Measurements from ENCODE around the gene HNRNPH3. TPM values are rescaled to one million over a fixed set of nuclear protein-coding genes. Genes with fewer than 3 reads are reported as not detected.

HNRNPH3 gene
- total RNA-seq, 4 donors from 2014 or later: 30.6 to 63.4 (median 56.3) TPM

GRCh38 chr10:68362590-68362989, 30.7 kb downstream of the HNRNPH3 start:
- no peaks in the 10 kb centered on the region for H3K4me1 ChIP-seq
- H3K27ac ChIP-seq: no peak overlapping the region
- TF ChIP-seq EP300 (IDR thresholded peaks at IDR 0.05): no peak
- H3K36me3 ChIP-seq: peaks cover 0 to 87% of the 10 kb centered on the region in 2 donors
- WGBS, 2 donors (ENCODE audit: low coverage in 1 of 2): 82 to 92% methylated on average over 3 of the region's 3 CpGs
- ATAC-seq: no peak
- no peaks in the 10 kb centered on the region for H3K9me3 ChIP-seq
- H3K27me3 ChIP-seq: no peaks in the 10 kb centered on the region
- no peak overlapping the region for H3K4me3 ChIP-seq

DNA sequence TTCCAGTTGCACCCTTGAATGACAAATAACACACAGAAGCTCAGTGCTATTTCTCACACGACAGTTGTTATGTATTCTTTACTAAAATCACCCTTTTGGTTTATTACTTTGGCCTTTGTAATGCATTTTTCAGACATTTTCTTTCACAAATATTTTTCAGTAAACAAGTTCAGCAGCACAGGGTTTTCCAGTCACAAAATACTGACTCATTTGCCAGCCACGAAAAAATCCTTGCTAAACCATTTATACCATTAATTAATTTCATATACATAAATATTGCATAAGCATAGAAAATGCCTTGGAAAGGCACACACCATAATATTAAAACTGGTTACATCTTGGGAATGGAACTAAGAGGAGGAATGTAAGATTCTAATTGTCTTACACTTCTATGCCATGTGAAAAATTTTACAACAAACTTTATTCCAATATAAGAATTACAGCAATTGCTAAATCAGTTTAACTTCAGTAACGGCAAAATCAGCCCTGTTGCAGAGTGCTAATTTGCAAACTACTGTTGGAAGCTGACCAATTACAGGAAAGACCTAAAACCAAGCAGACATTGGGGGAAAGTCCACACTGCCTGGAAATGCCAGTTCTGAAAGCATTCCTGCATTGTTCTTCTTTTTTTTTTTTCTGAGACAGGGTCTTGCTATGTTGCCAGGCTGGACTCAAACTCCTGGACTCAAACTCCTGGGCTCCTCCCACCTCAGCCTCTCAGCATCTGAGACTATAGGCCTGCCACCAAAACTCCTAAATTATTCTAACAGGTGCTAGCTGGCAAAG, 32.4 kb downstream of the HNRNPH3 start:
- Histone ChIP-seq H3K27ac (no peak overlapping the region), H3K27me3 (no peaks in the 10 kb centered on the region), H3K36me3 (peaks cover 0 to 88% of the 10 kb centered on the region in 2 donors), H3K9me3 (no peaks in the 10 kb centered on the region), H3K4me1 (no peaks in the 10 kb centered on the region), H3K4me3 (no peak overlapping the region)
- TF ChIP-seq POLR2A (IDR thresholded peaks at IDR 0.05) (no peak), POLR2AphosphoS5 (IDR thresholded peaks at IDR 0.05) (no peak), EP300 (IDR thresholded peaks at IDR 0.05) (no peak), CTCF (IDR thresholded peaks at IDR 0.05) (no peak)
- ATAC-seq: no peak
- WGBS, 2 donors (ENCODE audit: low coverage in 1 of 2): 72 to 74% methylated on average over 3 of the region's 3 CpGs

GRCh38 chr10:68365611-68366010, 33.7 kb downstream of the HNRNPH3 start:
- ATAC-seq: no peak
- H3K27ac ChIP-seq: no peak overlapping the region
- H3K4me1 ChIP-seq: no peaks in the 10 kb centered on the region
- no peak for TF ChIP-seq EP300 (IDR thresholded peaks at IDR 0.05)
- no peak for TF ChIP-seq POLR2A (IDR thresholded peaks at IDR 0.05)
- no peak for TF ChIP-seq POLR2AphosphoS5 (IDR thresholded peaks at IDR 0.05)
- no peak for TF ChIP-seq CTCF (IDR thresholded peaks at IDR 0.05)
- peaks cover 0 to 90% of the 10 kb centered on the region in 2 donors for H3K36me3 ChIP-seq
- H3K27me3 ChIP-seq: no peaks in the 10 kb centered on the region
- 66 to 73% methylated on average over 2 of the region's 2 CpGs for whole genome bisulfite sequencing, 2 donors (ENCODE audit: low coverage in 1 of 2)
- no peaks in the 10 kb centered on the region for H3K9me3 ChIP-seq
- no peak overlapping the region for H3K4me3 ChIP-seq

GRCh38 chr10:68366600-68366999, 34.7 kb downstream of the HNRNPH3 start:
- ATAC-seq: no peak
- 92 to 98% methylated on average over 5 of the region's 5 CpGs for WGBS, 2 donors (ENCODE audit: low coverage in 1 of 2)
- no peak overlapping the region for H3K27ac ChIP-seq
- H3K4me1 ChIP-seq: no peaks in the 10 kb centered on the region
- no peaks in the 10 kb centered on the region for H3K27me3 ChIP-seq
- H3K4me3 ChIP-seq: no peak overlapping the region
- peaks cover 0 to 90% of the 10 kb centered on the region in 2 donors for H3K36me3 ChIP-seq
- peaks cover 0 to 6% (median 0%) of the 10 kb centered on the region in 3 donors for H3K9me3 ChIP-seq
- TF ChIP-seq CTCF (IDR thresholded peaks at IDR 0.05) (no peak), EP300 (IDR thresholded peaks at IDR 0.05) (no peak), POLR2AphosphoS5 (IDR thresholded peaks at IDR 0.05) (no peak), POLR2A (IDR thresholded peaks at IDR 0.05) (no peak)

GRCh38 chr10:68367121-68367520, 35.3 kb downstream of the HNRNPH3 start:
- Histone ChIP-seq H3K27ac (no peak overlapping the region), H3K36me3 (peaks cover 0 to 90% of the 10 kb centered on the region in 2 donors), H3K9me3 (peaks cover 0 to 11% (median 0%) of the 10 kb centered on the region in 3 donors), H3K4me1 (no peaks in the 10 kb centered on the region), H3K4me3 (no peak overlapping the region), H3K27me3 (no peaks in the 10 kb centered on the region)
- no peak for ATAC-seq
- TF ChIP-seq EP300 (IDR thresholded peaks at IDR 0.05) (no peak), POLR2AphosphoS5 (IDR thresholded peaks at IDR 0.05) (no peak), CTCF (IDR thresholded peaks at IDR 0.05) (no peak), POLR2A (IDR thresholded peaks at IDR 0.05) (no peak)
- WGBS, 2 donors (ENCODE audit: low coverage in 1 of 2): 73 to 90% methylated on average over 2 of the region's 2 CpGs
